GM19455 (cell line): ENCODE results near the gene KDM6A.
"Not testable (repeated sequence)": the region's sequence is repeated elsewhere in the genome, so short reads cannot be mapped to it uniquely, and the experiment has no call there.

Source experiments
- ATAC-seq: cut with Tn5 transposase; IDR thresholded peaks from one replicate; pipeline ENCODE4 v1.9.1; 2021; ENCODE audit not compliant: unreplicated experiment

KDM6A gene

DNA sequence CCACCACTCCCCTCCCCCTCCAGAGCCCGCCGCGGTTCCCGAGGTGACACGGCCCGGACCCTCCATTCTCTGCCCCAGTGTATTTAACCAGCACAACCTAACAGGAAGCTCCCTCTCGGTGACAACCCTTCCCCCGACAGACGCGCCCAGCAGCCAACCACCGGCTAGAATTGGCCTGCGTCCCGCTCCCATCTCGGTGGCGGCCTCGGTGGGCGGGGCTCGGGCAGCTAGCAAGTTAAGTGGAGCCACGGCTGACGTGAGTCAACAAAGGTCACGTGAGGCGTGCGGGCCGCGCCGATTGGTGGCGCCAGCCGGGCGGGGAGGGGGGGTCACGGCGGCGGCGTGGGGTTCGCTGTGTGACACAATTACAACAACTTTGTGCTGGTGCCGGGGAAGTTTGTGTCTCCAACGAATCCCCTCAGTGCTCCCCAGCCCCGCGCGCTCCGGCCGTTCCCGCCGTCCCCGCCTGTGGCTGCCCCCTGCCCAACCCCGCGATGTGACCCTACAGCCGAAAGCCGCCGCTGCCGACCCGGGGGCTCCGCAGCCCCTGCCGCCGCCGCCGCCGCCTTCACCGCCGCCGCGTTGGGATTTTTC, at the start of gene KDM6A:
Gene KDM6A (plus strand): TSS at position 368 of the 594 bp plus-strand sequence. CDS start 364 bp downstream, outside the sequence.
- ATAC-seq, result peak; percentile 90

DNA sequence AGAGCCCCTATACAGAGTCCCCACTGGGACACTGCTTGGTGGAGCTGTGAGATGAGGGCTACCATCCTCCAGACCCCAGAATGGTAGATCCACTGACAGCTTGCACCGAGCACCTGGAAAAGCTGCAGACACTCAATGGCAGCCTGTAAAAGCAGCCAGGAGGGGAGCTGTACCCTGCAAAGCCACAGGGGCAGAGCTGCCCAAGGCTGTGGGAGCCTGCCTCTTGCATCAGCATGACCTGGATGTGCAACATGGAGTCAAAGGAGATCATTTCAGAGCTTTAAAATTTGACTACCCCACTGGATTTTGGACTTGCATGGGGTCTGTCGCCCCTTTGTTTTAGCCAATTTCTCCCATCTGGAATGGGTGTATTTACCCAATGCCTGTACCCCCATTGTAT, 49.8 kb upstream of the KDM6A start:
- ATAC-seq, result not testable (repeated sequence)

DNA sequence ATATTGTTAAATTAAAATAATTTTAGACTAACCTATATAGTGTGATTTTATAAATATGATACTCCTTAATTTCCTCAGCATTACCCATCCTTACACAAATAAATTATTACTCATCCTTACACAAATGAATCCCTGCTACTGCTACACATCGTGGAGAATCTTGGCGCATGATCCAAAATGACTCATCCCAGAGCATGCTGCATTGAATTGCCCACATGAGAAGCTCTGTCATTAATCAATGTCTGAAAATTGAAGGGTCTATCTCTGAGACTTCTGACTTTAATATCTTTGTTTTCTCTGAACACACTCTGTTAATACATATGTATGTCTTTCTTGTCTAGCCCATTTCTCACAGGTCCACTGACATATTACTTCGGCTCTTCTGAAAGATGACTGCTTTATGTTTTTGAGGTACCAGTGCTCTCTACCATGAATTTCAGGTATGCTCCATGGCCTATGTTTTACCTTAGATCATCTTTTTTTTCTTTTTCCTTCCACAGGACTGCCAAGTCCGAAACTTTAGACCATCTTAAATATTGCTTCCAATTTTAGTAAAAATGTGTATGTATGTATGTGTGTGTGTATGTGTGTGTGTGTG, 44.9 kb upstream of the KDM6A start:
- ATAC-seq, result no peak

DNA sequence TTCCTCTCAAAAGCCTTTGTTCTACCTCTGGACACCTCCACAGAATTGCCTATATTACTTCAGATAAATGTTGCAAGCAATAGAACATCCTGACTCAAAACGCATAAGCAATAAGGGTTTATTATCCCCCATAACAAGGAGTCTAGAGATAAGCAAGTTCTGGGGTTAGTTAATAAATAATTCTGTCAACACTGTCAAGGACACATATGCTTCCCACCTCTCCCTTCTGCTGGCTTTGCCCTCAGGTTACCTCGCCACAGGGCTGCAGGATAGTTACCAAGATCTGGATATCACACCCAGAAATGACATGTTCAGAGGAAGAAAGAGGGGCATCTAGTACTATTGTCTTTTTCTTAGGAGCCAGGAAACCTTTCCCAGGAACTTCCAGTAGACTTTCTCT, 43.2 kb upstream of the KDM6A start:
- no peak for ATAC-seq

DNA sequence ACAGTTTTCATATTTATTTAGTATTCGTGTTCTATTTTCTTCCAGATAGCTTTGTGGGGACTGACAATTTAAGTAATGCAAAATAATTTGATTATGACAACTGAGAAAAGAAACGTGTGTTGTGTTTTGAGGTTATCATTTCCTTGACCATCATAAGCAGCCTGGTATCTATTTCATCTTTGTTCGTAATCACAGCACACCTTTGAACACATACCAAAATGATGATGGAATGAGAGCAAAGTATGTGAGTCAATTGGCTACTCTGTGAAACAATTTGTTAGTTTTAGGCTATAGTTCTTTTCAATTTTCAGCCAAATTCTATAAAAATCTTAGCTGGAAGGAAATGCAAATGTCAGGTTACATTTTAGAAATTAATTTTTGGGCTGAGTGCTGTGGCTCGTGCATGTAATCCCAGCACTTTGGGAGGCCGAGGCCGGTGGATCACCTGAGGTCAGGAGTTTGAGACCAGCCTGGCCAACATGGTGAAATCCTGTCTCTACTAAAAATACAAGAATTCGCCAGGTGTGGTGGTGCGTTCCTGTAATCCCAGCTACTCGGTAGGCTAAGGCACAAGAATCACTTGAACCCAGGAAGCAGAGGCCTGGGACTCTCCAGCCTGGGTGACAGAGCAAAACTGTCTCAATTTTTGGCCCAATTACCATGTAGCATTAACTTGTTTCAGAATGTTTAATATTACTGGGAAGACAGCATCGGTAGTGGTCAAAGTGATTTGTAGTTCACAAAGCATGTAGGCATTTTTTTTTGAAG, 30.3 kb upstream of the KDM6A start:
- no peak for ATAC-seq

GRCh38 chrX:44843318-44843702, 29.7 kb upstream of the KDM6A start:
- ATAC-seq, result no peak

DNA sequence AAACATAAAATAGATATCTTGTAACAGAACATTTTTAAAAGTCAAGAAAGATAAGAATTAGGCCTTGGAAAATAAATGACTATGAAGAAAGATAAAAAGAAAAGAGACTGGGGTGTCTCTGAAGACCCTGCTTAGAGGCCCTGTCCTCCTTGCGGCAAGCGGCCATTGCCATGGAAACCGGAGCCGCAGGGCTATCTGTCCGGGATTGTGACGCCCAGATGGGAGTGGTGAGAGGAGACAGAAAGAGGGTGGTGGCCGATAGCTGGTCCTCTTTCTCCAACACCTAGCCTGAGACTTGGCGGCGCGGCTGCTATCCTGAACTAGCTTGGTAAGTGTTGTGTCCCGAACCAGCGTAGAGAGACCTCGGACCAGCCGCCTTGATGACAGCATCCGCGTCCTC, 29.2 kb upstream of the KDM6A start, which contains the start of gene DUSP21:
Gene DUSP21 (plus strand): TSS at position 269 of the 400 bp plus-strand sequence. CDS start 112 bp downstream, at position 381.
- no peak for ATAC-seq

- no peak for ATAC-seq
These were observed 28.8 kb upstream of the KDM6A start for GRCh38 chrX:44844204-44844603.

- not testable (repeated sequence) for ATAC-seq
These were observed 22.1 kb upstream of the KDM6A start for GRCh38 chrX:44850891-44851290.

GRCh38 chrX:44871114-44871645, 1.8 kb upstream of the KDM6A start:
- ATAC-seq, result no peak

GRCh38 chrX:44871931-44872820, 812 bp upstream of the KDM6A start:
- peak; percentile 22 for ATAC-seq

GRCh38 chrX:44873415-44874276, 658 bp downstream of the KDM6A start:
- ATAC-seq, result no peak

- ATAC-seq, result no peak
These were observed 1.6 kb downstream of the KDM6A start for GRCh38 chrX:44874420-44875184.

- no peak for ATAC-seq
These were observed 2.1 kb downstream of the KDM6A start for GRCh38 chrX:44875185-44875489.

DNA sequence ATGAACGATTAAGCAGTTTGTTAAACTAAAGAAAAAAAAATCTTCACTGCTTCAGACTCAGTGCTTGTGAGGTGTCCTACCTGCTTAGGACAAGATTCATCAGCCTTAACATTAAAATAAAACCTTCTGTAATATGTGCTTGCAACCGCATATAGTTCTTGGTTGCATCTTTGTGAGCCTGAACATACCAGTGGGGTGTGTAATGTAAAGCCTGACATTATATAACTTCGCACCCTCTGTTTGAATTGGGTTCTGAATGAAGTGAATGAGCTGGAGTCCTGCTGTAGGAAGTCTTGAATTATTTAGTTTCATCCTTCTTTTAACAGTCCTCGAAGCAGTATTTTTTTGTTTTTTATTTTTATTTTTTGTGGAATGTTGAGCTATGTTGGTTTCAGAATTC, 3.1 kb downstream of the KDM6A start:
- ATAC-seq, result no peak

DNA sequence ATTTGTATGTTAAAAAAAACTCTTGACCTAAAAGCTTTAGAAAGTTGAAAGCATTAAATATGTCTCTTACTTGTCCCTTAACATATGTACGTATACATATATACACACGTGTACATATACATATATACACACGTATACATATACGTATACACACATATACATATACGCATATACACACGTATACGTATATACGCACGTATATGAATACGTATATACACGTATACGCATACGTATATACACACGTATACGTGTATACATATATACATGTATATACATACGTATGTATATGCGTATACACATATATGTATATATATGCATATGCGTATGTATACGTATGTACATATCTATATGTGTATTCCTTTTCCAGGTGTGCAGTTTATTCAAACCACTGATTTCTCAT, 3.8 kb downstream of the KDM6A start:
- no peak for ATAC-seq

DNA sequence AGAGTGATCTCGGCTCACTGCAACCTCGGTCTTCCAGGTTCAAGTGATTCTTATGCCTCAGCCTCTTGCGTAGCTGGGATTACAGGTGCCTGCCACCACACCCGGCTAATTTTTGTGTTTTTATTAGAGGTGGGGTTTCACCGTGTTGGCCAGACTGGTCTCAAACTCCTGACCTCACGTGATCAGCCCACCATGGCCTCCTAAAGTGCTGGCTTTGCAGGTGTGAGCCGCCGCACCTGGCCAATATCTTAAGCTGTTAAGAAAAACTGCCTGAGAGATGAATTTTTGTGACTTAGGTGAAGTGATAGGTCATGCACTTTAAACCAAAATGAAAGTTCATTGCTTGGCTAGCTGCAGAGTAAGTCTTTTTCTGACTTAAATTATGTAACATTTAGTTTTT, 5.8 kb downstream of the KDM6A start:
- no peak for ATAC-seq

DNA sequence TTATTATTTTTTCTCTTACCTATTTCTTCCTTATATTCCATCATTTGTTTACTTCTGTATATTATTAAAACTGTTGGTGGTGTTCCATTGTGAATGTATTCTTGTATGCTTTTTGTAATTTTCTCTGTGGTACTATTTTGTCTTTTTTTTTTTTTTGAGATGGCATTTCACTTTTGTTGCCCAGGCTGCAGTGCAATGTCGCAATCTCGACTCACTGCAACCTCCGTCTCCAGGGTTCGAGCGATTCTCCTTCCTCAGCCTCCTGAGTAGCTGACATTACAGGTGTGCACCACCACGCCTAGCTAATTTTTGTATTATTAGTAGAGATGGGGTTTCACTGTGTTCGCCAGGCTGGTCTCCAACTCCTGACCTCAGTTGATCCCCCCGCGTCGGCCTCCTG, 8.6 kb downstream of the KDM6A start:
- ATAC-seq, result no peak

DNA sequence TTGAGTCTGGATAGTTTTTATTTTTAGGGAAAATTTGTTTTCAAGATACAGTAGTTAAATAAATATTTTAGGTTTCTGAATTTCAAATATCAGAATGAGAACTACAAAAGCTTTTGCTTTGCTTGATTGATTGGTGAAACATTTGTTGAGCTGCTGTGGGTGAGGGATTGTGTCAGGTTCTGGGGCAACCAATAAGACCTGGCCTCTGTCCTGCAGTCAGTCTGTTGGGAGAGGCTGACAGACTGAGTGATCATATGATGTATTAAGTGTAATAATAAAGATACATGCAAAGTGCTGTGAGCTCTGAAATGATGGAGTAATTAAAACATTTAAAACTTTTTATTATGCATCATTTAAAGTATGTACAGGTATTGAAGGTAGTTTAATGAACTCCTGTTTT, 9.6 kb downstream of the KDM6A start:
- ATAC-seq, result no peak
